ENCODE results near the gene P4HB.

GRCh38 chr17:81895400-81895799 is 35.1 kb upstream of the P4HB start:
- TF ChIP-seq, protein P1, sequence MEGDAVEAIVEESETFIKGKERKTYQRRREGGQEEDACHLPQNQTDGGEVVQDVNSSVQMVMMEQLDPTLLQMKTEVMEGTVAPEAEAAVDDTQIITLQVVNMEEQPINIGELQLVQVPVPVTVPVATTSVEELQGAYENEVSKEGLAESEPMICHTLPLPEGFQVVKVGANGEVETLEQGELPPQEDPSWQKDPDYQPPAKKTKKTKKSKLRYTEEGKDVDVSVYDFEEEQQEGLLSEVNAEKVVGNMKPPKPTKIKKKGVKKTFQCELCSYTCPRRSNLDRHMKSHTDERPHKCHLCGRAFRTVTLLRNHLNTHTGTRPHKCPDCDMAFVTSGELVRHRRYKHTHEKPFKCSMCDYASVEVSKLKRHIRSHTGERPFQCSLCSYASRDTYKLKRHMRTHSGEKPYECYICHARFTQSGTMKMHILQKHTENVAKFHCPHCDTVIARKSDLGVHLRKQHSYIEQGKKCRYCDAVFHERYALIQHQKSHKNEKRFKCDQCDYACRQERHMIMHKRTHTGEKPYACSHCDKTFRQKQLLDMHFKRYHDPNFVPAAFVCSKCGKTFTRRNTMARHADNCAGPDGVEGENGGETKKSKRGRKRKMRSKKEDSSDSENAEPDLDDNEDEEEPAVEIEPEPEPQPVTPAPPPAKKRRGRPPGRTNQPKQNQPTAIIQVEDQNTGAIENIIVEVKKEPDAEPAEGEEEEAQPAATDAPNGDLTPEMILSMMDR (IDR thresholded peaks at IDR 0.05): no peak
- no peak for TF ChIP-seq POLR2AphosphoS5 (IDR thresholded peaks at IDR 0.05; ENCODE audit: low read depth, low read length)
